ENCODE data around the gene SPRR4. TPM values are rescaled to one million over a fixed set of nuclear protein-coding genes. Genes with fewer than 3 reads are reported as not detected.
"Not testable (repeated sequence)": the region's sequence is repeated elsewhere in the genome, so short reads cannot be mapped to it uniquely, and the experiment has no call there.

The SPRR4 gene
- total RNA-seq, 1 experiment from 2014 or later, result not detected

- DNase-seq (ENCODE audit: low spot score), result no peak
These were observed 4.6 kb upstream of the SPRR4 start for GRCh38 chr1:152965853-152966252.

GRCh38 chr1:152967201-152967600, 3.2 kb upstream of the SPRR4 start:
- no peak for DNase-seq (ENCODE audit: low spot score)

DNA sequence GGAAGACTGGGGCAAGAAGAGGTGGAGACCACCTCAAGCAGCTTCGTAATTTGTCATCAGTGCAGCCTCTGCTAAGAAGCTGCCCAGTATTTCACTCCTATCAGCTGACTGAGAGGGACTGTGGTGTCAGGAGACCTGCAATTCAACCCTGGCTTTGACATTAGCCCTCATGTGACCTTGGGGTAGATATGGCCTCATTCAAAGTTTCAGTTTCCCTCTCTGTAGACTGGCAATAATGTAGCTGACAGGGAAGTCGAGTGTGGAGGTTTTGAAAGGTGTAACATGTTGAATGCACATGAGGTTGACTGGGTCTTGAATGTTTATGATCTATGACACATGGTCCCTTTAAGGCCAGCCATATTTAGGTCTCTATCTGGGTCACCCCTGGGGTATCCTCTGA, 2.2 kb upstream of the SPRR4 start:
- DNase-seq (ENCODE audit: low spot score), result no peak

GRCh38 chr1:152969036-152969435, 1.4 kb upstream of the SPRR4 start:
- no peak for DNase-seq (ENCODE audit: low spot score)

DNA sequence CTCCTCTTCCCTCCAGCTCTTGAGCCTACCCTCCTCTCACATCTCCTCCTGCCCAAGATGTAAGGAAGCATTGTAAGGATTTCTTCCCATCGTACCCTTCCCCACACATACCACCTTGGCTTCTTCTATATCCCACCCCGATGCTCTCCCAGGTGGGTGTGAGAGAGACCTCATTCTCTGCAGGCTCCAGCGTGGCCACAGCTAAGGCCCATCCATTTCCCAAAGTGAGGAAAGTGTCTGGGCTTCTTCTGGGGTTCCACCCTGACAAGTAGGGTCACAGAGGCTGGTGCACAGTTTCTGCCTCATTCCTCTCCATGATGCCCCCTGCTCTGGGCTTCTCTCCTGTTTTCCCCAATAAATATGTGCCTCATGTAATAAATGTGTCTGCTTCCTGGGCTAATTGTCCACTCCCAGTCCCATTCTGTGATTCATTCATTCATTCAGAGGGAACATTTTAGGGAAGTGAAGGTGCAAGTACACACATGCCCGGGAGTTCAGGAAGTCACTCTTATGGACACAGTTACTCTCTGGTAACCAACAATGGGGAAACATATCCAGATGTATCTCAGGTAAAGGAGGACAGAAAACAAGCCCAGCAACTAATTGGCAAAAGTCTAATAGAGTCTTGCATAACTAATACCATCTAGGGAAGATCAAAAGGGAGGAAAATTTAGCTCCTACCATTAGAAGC, 1.9 kb downstream of the SPRR4 start:
- no peak for DNase-seq (ENCODE audit: low spot score)

DNA sequence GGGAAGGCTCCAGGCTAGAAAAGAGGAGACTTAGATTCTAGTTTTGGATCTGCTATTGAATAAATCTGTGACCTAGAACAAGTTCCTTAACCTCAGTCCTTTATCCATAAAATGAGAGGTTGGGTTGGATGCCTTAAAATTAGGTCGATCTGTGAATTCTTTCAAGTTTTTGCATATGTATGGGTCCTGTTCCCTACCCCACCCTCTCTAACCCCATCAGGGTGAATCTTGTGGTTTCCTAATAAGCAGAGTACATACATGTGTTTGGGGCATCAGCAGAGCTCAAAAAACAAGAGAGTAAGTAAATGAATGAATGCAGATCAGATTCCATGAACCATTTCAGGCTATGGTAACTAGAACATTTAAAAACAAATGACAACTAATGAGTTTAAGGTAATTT, 6.2 kb downstream of the SPRR4 start:
- no peak for DNase-seq (ENCODE audit: low spot score)

DNA sequence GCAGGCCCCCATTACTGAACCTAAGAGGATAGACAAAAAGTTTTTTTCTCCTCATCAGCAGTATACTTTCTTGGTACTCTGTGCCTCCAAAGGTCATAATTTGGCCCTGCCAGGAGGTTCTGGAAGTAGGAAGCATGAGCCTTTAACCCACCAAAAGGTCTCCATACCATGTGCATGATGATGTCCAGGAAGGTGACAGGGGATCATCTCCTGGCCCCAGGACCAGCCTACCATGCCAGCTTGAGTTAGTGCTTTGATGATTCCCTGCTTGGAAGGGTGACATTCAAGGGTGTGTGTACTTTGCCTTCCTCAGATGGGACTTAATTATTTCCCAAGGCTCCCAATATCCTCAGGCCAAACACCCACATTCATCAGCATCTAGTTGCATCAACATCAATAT, 7.2 kb downstream of the SPRR4 start:
- no peak for DNase-seq (ENCODE audit: low spot score)

DNA sequence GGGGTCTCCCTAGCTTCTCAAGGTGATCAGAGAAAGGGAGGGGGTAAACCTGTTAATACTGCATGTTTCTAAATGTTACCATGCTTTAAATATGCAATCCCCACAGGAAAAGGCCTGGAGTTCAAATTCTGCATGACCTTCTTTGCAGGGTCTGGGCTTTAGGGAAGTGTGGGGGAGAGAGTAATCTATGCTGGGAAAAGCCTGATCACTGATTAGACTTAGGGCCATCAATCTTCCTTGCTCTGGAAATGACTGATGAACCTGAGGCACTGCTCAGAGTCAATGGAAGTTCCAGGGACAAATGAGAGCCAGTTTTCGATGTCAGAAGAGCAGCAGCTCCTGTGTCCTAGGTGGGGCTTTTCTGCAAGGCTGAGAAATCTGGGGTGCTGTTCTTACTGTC, 10.2 kb downstream of the SPRR4 start:
- no peak for DNase-seq (ENCODE audit: low spot score)

- DNase-seq (ENCODE audit: low spot score), result no peak
These were observed 10.9 kb downstream of the SPRR4 start for GRCh38 chr1:152981146-152981871.

GRCh38 chr1:152982076-152982475, 11.6 kb downstream of the SPRR4 start:
- no peak for DNase-seq (ENCODE audit: low spot score)

DNA sequence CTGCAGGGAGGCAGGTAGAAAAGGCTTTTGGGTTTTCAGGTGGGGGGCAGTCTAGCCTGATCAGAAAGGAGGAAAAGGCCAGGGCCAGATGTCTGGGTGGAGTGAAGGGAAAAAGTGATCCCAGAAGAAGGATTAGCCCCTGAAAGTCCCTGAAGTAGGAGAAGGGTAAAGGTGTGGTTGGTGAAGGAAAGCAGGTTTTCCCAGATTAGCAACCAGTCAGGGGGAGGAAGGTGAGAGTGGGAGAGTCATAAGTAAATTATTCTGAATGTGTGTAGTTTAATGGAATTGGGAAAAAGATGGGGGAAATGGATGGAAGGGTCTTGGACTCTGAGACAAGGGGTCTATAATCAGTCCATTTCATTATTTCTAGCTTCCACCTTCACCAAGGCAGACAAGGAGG, 12.8 kb downstream of the SPRR4 start:
- DNase-seq (ENCODE audit: low spot score), result no peak

DNA sequence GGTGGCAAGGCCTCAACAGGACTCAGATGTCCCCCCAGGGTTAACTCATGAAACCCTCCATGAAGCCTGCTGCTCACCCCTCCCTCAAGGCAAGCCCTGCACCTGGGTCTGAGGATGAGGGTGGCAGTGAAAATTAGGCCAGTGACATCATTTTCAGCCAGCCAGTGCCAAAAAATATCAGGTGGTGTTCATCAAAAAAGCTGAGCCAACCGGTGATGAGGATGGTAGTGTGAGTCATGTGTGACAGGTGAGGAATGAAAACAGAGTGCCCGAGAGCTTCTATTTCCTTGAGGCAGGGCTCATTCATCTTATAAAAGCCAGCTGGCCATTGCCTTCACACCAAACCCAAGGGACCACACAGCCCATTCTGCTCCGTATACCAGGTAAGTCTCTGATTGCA, 13.3 kb downstream of the SPRR4 start, which contains the start of gene SPRR1A:
SPRR1A (plus strand) TSS at position 339 of the 400 bp plus-strand sequence. CDS start 1,150 bp downstream, outside the sequence.
- no peak for DNase-seq (ENCODE audit: low spot score)

- DNase-seq (ENCODE audit: low spot score), result no peak
These were observed 16.1 kb downstream of the SPRR4 start for GRCh38 chr1:152986578-152986977.

DNA sequence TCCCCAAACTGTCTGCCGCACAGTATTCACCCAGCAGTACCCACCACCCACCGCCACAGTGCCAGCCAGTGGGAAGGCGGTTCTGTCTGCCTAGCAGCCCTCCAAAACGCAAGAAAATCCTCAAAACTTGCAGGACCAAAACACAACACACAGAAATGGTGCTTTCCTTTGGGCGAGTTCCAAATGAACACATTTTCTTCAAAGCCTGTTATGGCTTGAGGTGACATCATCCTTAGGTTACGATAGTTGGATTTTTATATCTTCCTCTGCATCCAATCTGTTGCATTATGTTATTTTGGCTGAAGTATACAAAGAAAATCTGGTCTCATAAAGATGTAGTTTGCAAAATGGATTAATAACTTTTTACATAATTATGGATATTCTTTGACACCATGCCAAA, 22.7 kb downstream of the SPRR4 start:
- DNase-seq (ENCODE audit: low spot score), result no peak

DNA sequence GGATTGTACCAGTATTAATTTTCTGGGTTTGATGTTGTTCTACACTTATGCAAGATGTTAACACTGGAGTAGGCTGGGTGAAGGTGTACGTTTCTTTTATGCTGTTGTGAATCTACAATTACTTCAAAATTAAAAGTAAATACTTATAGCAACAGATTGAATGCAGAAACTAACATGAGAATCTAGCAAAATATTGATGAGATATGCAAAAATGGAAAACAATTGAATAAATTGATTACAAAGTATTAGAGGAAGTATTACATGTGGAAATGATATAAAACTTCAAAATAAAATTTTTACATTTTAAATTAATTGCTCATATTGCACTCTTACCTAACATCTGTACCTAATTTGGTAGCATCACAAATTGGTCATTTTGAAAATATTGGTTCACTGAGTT, 25.4 kb downstream of the SPRR4 start:
- DNase-seq (ENCODE audit: low spot score), result no peak

- no peak for DNase-seq (ENCODE audit: low spot score)
These were observed 26.4 kb downstream of the SPRR4 start for GRCh38 chr1:152996633-152997400.

DNA sequence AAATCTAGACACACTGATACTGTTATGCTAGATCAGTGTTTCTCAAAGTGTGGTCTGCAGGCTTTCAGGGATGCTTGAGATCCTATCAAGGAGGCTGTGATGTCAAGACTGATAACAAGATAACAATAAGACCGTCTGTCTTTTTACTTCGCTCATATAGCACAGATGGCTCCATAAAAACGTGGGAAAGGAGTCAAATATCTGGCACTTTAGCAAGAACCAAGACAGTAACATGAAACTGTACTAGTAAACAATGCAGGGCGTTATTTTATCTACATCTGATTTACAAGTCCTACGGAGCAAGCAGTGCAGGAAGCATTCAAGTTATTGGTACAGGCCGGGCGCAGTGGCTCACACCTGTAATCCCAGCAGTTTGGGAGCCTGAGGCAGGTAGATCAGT, 27.5 kb downstream of the SPRR4 start:
- DNase-seq (ENCODE audit: low spot score), result no peak

DNA sequence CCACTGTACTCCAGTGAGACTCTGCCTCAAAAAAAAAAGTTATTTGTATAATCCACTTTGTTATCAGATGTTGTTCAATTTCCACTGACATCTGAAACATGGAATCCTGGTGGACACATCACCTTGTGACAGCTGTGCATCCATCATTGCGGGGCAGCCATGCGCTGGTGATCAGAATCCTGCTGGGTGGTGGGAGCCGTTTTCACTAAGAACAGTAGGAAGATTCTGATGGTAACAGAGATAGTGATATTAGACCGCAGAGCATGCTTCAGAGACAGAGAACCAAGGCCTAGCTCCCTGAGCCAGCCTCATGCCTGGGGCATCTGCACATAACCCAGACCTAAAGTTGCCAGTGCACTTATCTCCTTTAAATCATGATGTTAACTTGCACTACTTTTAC, 28.0 kb downstream of the SPRR4 start:
- no peak for DNase-seq (ENCODE audit: low spot score)

DNA sequence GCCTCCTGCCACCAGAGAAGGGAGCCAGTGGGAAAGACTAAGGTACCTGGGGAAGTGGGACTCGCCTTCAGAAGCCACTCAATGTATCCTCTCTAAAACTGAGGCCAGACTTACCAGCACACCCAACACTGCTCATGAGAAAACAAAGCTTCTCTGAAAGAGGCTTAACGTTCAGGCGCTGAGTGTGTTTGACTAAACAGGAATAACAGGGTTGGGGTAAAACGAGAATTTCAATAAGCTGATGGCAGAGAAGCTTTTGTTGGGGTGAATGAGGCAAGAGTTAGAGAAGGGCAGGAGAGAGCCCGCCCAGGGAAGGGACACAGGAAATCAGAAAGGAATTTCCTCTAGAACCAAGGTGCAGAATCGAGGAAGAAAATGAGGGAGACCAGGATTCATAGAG, 29.4 kb downstream of the SPRR4 start:
- no peak for DNase-seq (ENCODE audit: low spot score)

- DNase-seq (ENCODE audit: low spot score), result peak; percentile 38
These were observed 29.8 kb downstream of the SPRR4 start for GRCh38 chr1:153000294-153000693.

- DNase-seq (ENCODE audit: low spot score), result no peak
These were observed 30.9 kb downstream of the SPRR4 start, which contains the start of gene SPRR3 for GRCh38 chr1:153001382-153001781. Gene SPRR3 (plus strand): TSS chr1:153001749. CDS start chr1:153003021, 1,272 bp downstream.

- not testable (repeated sequence) for DNase-seq (ENCODE audit: low spot score)
These were observed 40.8 kb downstream of the SPRR4 start for GRCh38 chr1:153011235-153011758.

All from A172 (cell line).